Hepatocyte (in vitro differentiated cells): Measurements from ENCODE around the gene PRORP.

Experiments
- CTCF ChIP-seq: fragments of 200-600 bp; sonication (generic); IDR thresholded peaks from 2 replicates; pipeline ENCODE4 v1.5.1; 2016; ENCODE audit warnings: antibody characterized with exemption, mild to moderate bottlenecking; ENCODE audit not compliant: poor library complexity
- EZH2 ChIP-seq: fragments of 200-600 bp; sonication (generic); IDR thresholded peaks from 2 replicates; pipeline ENCODE4 v1.6.1; 2016; ENCODE audit warnings: antibody characterized with exemption, mild to moderate bottlenecking, borderline replicate concordance

GRCh38 chr14:35088514-35088913 is 33.8 kb upstream of the PRORP start:
- TF ChIP-seq CTCF (no peak), EZH2 (no peak)
